ENCODE measurements around the gene MYMK. TPM values are rescaled to one million over a fixed set of nuclear protein-coding genes. Genes with fewer than 3 reads are reported as not detected.

Gene MYMK
- total and polyA plus RNA-seq, 2 of the 8 experiments (the other 6 are each of a cell fraction or from before 2014, with no cell fraction given), result not detected

- H2BK120ac ChIP-seq (replicated peaks; ENCODE audit: low read depth, low read length), result no peak overlapping the region
- H2BK20ac ChIP-seq (ENCODE audit: low read length), result no peak overlapping the region
- H2AFZ ChIP-seq (ENCODE audit: low read length), result no peak overlapping the region
- H3K4me1 ChIP-seq (replicated peaks in 1 of 4; ENCODE audit: control insufficient read depth in 3 of 4, insufficient read depth in 4 of 4, low read length in 3 of 4), result peaks cover 0 to 7% (median 4%) of the 10 kb centered on the region in 4 experiments; a peak in 6 of 7 replicates
- H3K79me1 ChIP-seq (ENCODE audit: low read depth, low read length), result peaks cover 2% of the 10 kb centered on the region; the same call in 1 of the 2 replicates
- H2BK5ac ChIP-seq (ENCODE audit: low read depth, low read length), result no peak overlapping the region
- no peak overlapping the region for H3K56ac ChIP-seq (replicated peaks; ENCODE audit: insufficient read length, low read depth, low read length)
- no peak overlapping the region for H4K5ac ChIP-seq (ENCODE audit: insufficient read length, low read depth, low read length)
- H3K4ac ChIP-seq (replicated peaks; ENCODE audit: insufficient read length, low read depth, low read length), result no peak overlapping the region
- H4K91ac ChIP-seq (replicated peaks; ENCODE audit: insufficient read length, low read length), result no peak overlapping the region
- H3K27ac ChIP-seq (ENCODE audit: low read depth, low read length), result no peak overlapping the region
- no peak overlapping the region for H4K8ac ChIP-seq (ENCODE audit: extremely low read depth, insufficient read depth, low read length)
- no peak overlapping the region for H2BK15ac ChIP-seq (ENCODE audit: low read length)
- FAIRE-seq (no peak), DNase-seq (ENCODE audit: low read depth in 1 of 2, low spot score in 2 of 2) (no peak)
- ChIA-PET POLR2A (ENCODE audit: partially characterized antibody) (interaction anchor here (1.5 to 3.4 kb wide), 4 partner anchors 9 to 18 kb away, joined by 5 to 19 read pairs (median 10); partner anchors contain the start of gene CACFD1), CTCF (ENCODE audit: partially characterized antibody) (interaction anchor here (0.5 to 3.4 kb wide), 9 partner anchors 9 to 1861 kb away, joined by 3 to 13 read pairs (median 3); no protein-coding TSS in a partner anchor)
- peaks cover 0 to 26% (median 6%) of the 10 kb centered on the region in 4 experiments; a peak in 5 of 8 replicates for H3K36me3 ChIP-seq (ENCODE audit: control insufficient read depth in 2 of 4, insufficient read depth in 4 of 4, low read length in 3 of 4)
- H3K9me3 ChIP-seq (ENCODE audit: insufficient read depth in 2 of 2, low read depth in 1 of 2, low read length in 1 of 2), result no peaks in the 10 kb centered on the region
- TF ChIP-seq JUND (IDR thresholded peaks at IDR 0.05; ENCODE audit: low read length) (no peak), CHD2 (IDR thresholded peaks at IDR 0.05; ENCODE audit: low read length) (no peak), CHD1 (IDR thresholded peaks at IDR 0.05; ENCODE audit: low read depth, low read length) (no peak), HDAC6 (IDR thresholded peaks at IDR 0.05; ENCODE audit: low read depth, low read length) (no peak), KDM4A (IDR thresholded peaks at IDR 0.05; ENCODE audit: low read depth, low read length, severe bottlenecking) (no peak), CTCF (IDR thresholded peaks at IDR 0.05; ENCODE audit: control extremely low read depth in 1 of 3, insufficient read depth in 1 of 3, low read depth in 1 of 3, low read length in 3 of 3) (no peak), SAP30 (IDR thresholded peaks at IDR 0.05; ENCODE audit: insufficient read depth, insufficient replicate concordance, low read length) (no peak), POU5F1 (IDR thresholded peaks at IDR 0.05; ENCODE audit: low read depth, low read length) (no peak), SUZ12 (IDR thresholded peaks at IDR 0.05; ENCODE audit: low read length) (no peak)
- H3K4me3 ChIP-seq (ENCODE audit: extremely low read depth in 1 of 4, insufficient read depth in 2 of 4, low read depth in 3 of 4, low read length in 4 of 4), result peak overlapping the region in 1 of 4 experiments; percentile 81; a peak in 1 of 8 replicates
- H3K79me2 ChIP-seq (ENCODE audit: control insufficient read depth in 1 of 2, insufficient read depth in 2 of 2, low read length in 2 of 2), result peaks cover 0 to 6% of the 10 kb centered on the region in 2 experiments; a peak in 1 of 4 replicates
- peaks cover 3 to 21% of the 10 kb centered on the region in 2 experiments for H4K20me1 ChIP-seq (replicated peaks in 1 of 2; ENCODE audit: control insufficient read depth in 1 of 2, insufficient read depth in 2 of 2, low read length in 2 of 2)
- no peak overlapping the region for H3K9ac ChIP-seq (replicated peaks in 1 of 4; ENCODE audit: extremely low read depth in 1 of 4, low read depth in 3 of 4, low read length in 3 of 4)
- H3K23ac ChIP-seq (ENCODE audit: insufficient read length), result no peak overlapping the region
- peaks cover 6% of the 10 kb centered on the region; the same call in 1 of the 2 replicates for H3K23me2 ChIP-seq (ENCODE audit: low read depth, low read length)
- 89% methylated on average over 4 of the region's 4 CpGs; no CpG with 5 or more reads in 1 of the 2 experiments for WGBS, 2 experiments (ENCODE audit: extremely low coverage in 1 of 2, insufficient coverage in 1 of 2, insufficient read length in 1 of 2, insufficient replicate concordance in 2 of 2, low coverage in 1 of 2, low lambda C conversion rate in 2 of 2, missing lambda C conversion rate in 1 of 2)
- peaks cover 0 to 4% (median 0%) of the 10 kb centered on the region in 4 experiments; a peak in 1 of 7 replicates for H3K27me3 ChIP-seq (replicated peaks in 1 of 4; ENCODE audit: control insufficient read depth in 3 of 4, extremely low read depth in 1 of 4, insufficient read depth in 3 of 4, low read length in 3 of 4)
- H3K18ac ChIP-seq (ENCODE audit: extremely low read depth, low read length), result no peak overlapping the region
- no peak overlapping the region for H2BK12ac ChIP-seq (ENCODE audit: low read depth, low read length)
- H3K4me2 ChIP-seq (ENCODE audit: insufficient read depth in 1 of 2, low read depth in 2 of 2, low read length in 2 of 2), result peak overlapping the region; percentile 89 to 95; a peak in 2 of 4 replicates
- H3K14ac ChIP-seq (ENCODE audit: insufficient read length), result no peak overlapping the region
- no peak overlapping the region for H2AK5ac ChIP-seq (ENCODE audit: low read depth, low read length)
Measured at GRCh38 chr9:133477461-133477860, 47.3 kb downstream of the MYMK start.
